Measurements from ENCODE around the gene DNASE1L3. TPM values are rescaled to one million over a fixed set of nuclear protein-coding genes. Genes with fewer than 3 reads are reported as not detected.

The DNASE1L3 gene
- total RNA-seq, 6 experiments from 2014 or later: not detected

GRCh38 chr3:58217209-58217811 lies 6.5 kb upstream of the DNASE1L3 start:
- H3K27me3 Mint-ChIP-seq (ENCODE audit: insufficient read depth): peaks cover 4% of the 10 kb centered on the region
- H3K4me3 Mint-ChIP-seq: no peak overlapping the region
- no peaks in the 10 kb centered on the region for H3K36me3 Mint-ChIP-seq (ENCODE audit: low read depth)
- H3K27ac Mint-ChIP-seq: no peak overlapping the region
- TF ChIP-seq CTCF (IDR thresholded peaks at IDR 0.05): peak; percentile 88
- DNase-seq: peak; percentile 57
- H3K9me3 Mint-ChIP-seq: peaks cover 4% of the 10 kb centered on the region; the same call in 1 of the 2 replicates
- peaks cover 29% of the 10 kb centered on the region for H3K4me1 Mint-ChIP-seq (ENCODE audit: low read depth)

- no peak overlapping the region for H3K4me3 Mint-ChIP-seq
- peaks cover 22% of the 10 kb centered on the region for H3K4me1 Mint-ChIP-seq (ENCODE audit: low read depth)
- no peak overlapping the region for H3K27ac Mint-ChIP-seq
- H3K27me3 Mint-ChIP-seq (ENCODE audit: insufficient read depth): peaks cover 6% of the 10 kb centered on the region
- TF ChIP-seq CTCF (IDR thresholded peaks at IDR 0.05): no peak
- no peak for DNase-seq
- peaks cover 4% of the 10 kb centered on the region; the same call in 1 of the 2 replicates for H3K9me3 Mint-ChIP-seq
- no peaks in the 10 kb centered on the region for H3K36me3 Mint-ChIP-seq (ENCODE audit: low read depth)
These were observed 5.9 kb upstream of the DNASE1L3 start for GRCh38 chr3:58216496-58217195.

GRCh38 chr3:58215317-58216025 lies 4.7 kb upstream of the DNASE1L3 start:
- no peaks in the 10 kb centered on the region for H3K36me3 Mint-ChIP-seq (ENCODE audit: low read depth)
- peaks cover 20% of the 10 kb centered on the region for H3K4me1 Mint-ChIP-seq (ENCODE audit: low read depth)
- H3K27me3 Mint-ChIP-seq (ENCODE audit: insufficient read depth): peaks cover 12% of the 10 kb centered on the region
- no peak for TF ChIP-seq CTCF (IDR thresholded peaks at IDR 0.05)
- no peak overlapping the region for H3K4me3 Mint-ChIP-seq
- DNase-seq: no peak
- H3K27ac Mint-ChIP-seq: no peak overlapping the region
- H3K9me3 Mint-ChIP-seq: peaks cover 4% of the 10 kb centered on the region; the same call in 1 of the 2 replicates

GRCh38 chr3:58214484-58215316 lies 3.9 kb upstream of the DNASE1L3 start:
- H3K4me3 Mint-ChIP-seq: no peak overlapping the region
- TF ChIP-seq CTCF (IDR thresholded peaks at IDR 0.05): peak; percentile 10; the same call in 1 of the 2 replicates
- H3K27ac Mint-ChIP-seq: no peak overlapping the region
- no peaks in the 10 kb centered on the region for H3K9me3 Mint-ChIP-seq
- peaks cover 20% of the 10 kb centered on the region for H3K4me1 Mint-ChIP-seq (ENCODE audit: low read depth)
- peaks cover 7% of the 10 kb centered on the region for H3K27me3 Mint-ChIP-seq (ENCODE audit: insufficient read depth)
- H3K36me3 Mint-ChIP-seq (ENCODE audit: low read depth): no peaks in the 10 kb centered on the region
- no peak for DNase-seq

GRCh38 chr3:58209933-58210332 lies 839 bp downstream of the DNASE1L3 start:
- TF ChIP-seq CTCF (IDR thresholded peaks at IDR 0.05): no peak

More at GRCh38 chr3:58209933-58210332, 839 bp downstream of the DNASE1L3 start:
- Mint-ChIP-seq H3K27ac (no peak overlapping the region), H3K4me1 (ENCODE audit: low read depth) (peaks cover 39% of the 10 kb centered on the region), H3K4me3 (no peak overlapping the region), H3K36me3 (ENCODE audit: low read depth) (no peaks in the 10 kb centered on the region), H3K9me3 (no peaks in the 10 kb centered on the region), H3K27me3 (ENCODE audit: insufficient read depth) (peaks cover 7% of the 10 kb centered on the region)
- no peak for DNase-seq

All from HFFc6 (cell line).